NCI-H774 (cell line): Measurements from ENCODE around the gene ETS1.

ENCODE experiments used
- DNase-seq: peaks from one replicate; lab custom pipeline; 2025; lab: John Stamatoyannopoulos, UW

The ETS1 gene

GRCh38 chr11:128587415-128587814, at the start of gene ETS1:
TSS of gene ETS1 (minus strand) at chr11:128587558. CDS start at chr11:128573130, 14,428 bp downstream.
- no peak for DNase-seq

GRCh38 chr11:128634395-128634794, 47.0 kb upstream of the ETS1 start:
- no peak for DNase-seq

DNA sequence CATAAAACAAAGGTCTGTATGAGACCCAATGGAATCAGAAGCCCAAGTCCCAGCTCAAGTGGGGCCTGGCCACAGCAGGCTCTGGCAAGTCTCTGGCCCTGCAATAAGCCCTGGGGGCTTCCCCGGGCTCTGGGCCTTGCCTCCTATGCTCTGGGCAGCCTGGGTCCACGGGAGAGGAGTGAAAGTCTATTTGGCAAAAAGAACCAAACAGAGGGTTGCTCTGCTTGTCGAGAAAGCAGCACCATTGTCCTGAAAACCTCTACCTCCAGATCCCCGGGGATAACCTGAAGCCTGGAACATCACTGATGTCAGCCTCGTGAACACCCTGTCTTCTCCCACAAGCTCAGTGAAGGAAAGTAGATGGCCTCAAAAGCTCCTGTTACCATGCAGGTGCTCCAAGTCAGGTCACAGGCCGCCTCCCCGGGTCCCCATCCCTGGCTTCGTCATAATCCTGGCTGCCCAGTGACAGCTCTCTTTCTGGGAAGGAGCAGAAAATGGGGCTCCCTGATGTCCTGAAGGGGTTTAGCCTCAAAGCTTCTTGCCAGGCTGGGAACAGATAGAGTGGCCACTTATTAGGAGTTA, 46.1 kb upstream of the ETS1 start:
- DNase-seq, result no peak

DNA sequence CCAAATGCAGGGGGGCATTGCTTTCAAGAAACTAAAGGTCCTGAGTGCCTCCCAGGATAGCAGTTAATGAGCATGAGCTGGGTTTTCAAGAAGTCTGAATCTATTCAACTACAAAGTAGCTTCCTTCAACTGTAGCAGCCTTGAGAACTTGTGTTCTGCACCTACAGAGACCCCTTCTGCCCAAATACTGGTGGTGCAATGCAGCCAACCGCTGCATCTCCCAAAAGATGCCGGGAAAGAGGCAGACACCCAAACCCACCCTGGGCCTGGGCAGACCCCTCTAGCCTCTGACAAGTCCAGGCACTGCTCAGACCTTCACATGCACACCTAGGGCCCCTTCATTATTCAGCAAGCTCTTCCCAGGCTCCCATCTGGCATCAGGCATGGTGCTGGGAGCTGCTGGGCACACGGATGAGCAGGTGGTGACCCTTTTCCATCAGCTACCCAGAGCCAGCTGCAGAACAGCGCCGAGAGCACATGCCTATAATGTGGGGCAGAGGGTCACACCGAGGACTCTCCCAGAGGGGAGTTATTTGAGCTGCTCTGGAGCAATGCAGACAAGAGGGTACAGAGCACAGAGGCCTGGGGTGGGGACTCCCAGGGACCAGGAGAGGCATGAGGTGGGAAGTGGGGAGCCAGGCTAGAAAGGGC, 44.9 kb upstream of the ETS1 start:
- no peak for DNase-seq

- peak; percentile 82 for DNase-seq
Measured at GRCh38 chr11:128630367-128631230, 43.2 kb upstream of the ETS1 start.

DNA sequence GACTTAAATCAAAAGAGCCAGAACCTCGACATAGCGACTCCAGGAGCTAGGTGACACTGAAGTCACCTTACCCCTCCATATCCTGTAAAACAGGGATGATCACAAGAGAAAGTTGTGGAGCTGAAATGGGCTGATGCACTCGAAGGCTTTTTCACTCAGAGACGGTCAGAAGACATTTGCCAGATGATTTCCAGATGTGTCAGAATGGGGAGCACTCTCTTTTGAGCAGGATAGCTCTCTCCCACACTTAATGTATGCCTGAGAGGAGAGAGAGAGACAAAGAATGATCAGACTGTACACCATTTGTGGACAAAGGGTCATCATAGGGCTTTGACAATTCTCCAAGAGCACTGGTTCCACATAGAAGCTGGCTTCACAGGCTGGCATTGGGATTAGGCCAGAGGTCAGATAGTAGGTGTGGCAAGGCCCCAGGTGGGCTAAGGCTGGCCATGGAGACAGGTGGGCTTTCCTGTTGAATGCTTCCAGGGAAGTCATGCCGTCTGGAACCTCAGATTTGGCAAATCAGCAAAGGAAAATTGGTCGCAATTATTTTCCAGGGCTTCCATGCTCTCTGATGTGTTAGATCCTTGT, 42.3 kb upstream of the ETS1 start:
- no peak for DNase-seq

- DNase-seq, result no peak
Measured at GRCh38 chr11:128628686-128629085, 41.3 kb upstream of the ETS1 start.

DNA sequence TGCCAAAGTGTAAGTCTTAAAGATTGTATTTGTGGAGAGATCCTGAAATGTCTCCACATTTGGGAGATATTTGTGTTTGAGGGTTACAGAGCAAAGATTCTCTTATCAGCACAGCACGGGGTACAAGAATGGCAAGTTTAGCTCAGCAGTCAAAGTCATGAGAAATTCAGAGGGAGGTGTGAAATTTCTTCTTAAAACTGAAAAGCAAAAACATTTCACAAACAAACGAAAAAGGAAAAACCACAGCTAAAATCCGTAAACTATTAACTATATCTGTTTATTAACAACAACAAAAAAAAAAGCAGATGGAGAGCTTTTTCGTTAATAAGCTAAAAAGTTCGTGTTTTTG, 40.9 kb upstream of the ETS1 start:
- no peak for DNase-seq

- no peak for DNase-seq
Measured at GRCh38 chr11:128627666-128628324, 40.4 kb upstream of the ETS1 start.

- no peak for DNase-seq
Measured at GRCh38 chr11:128626913-128627665, 39.7 kb upstream of the ETS1 start.

DNA sequence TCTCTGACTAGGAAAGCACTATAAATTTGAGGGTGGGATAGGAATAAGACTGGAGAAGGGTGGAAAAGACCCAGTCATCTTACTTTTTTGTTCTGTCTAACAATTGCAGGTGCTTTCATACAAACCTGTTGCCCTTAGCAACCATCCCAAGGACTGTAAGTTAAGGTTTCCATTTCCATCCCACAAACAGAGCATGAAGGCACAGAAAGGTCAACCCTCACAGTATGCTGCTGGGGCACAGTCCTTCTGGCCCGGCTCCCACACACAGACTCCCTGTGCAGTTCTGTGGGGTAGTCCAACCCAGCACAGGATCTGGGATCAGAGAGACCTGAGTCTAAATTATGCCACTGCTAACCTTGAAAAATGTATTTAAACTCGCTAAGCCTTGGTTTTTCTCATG, 38.4 kb upstream of the ETS1 start:
- DNase-seq, result no peak

DNA sequence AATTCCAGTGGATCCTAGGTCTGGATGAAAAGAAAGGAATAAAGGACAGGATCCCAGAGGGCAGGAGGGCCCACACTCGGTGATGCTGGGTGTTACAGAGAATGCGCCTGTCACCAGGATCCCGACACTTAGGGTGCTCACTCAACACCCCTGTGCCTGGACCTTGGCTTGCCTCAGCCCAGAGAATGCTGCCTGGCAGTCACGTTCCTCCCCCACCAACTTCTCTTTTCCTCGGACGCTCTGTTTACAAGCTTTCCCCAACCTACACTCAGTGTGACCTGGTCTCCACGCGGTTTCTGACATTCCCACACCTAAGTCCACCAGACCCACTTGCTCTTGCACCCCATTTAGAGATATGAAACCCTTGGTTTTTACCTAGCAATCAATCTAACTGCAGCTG, 38.0 kb upstream of the ETS1 start:
- DNase-seq, result no peak

DNA sequence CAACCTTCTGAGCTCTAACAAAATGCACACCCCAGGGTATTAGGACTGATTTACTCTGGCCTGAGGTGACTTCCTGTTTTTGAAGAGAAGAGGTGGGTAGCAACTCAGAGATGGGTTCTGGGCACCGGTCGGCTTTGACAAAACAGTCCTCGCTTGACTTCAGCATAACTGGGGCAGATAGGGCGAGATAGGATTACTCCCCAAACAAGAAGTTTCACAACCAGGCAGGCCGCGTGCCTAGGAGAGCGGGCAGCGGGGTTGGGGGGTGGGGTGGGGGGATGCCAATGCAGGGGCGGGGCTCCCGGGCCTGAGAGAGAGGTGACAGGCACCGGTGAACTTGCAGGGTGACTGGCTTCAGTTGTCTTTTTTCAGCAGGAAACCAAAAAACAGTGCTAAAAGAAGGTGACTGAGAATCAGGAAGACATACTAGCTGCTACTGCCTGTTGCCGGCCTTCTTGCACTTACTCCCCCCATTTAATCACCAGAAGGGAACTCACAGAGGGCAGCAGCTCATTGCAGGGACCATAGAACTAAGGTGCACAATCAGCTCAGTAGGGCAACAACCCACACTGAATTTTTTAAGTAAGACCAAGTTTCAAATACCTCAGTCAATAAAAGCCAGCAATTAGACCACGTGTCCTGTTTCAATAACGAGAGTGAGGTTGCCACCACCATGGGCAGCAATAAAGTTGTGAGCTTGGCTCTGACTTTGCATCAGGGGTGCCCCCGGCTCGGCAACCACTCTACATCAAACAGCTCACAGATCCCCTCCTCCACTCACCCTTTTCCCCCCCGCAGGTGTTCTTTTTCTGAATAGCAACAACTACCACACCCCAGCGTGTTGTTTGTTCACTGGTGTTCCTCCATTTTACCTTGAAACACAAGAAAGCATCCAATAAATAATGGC, 37.2 kb upstream of the ETS1 start:
- no peak for DNase-seq

DNA sequence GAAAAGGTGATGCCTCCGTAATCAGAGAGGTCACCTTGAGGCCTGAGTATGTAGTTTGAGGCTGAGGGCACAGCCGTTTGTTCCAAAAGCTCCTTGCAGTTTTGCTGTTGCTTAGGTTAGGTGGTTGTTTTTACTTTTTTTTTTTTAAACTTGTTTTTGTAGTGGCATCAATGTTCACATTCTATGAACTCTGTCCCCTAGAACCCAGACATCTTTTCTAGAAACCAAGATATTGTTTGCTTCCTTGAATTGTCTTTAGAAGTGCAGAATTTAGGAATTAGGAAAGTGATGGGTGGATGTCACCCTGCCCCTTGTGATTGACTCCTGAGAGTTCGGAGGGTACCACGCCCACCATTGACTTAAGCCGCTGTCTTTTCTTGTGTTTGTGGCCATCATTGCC, 35.7 kb upstream of the ETS1 start:
- DNase-seq, result no peak

GRCh38 chr11:128621601-128622501, 34.5 kb upstream of the ETS1 start:
- DNase-seq, result no peak

DNA sequence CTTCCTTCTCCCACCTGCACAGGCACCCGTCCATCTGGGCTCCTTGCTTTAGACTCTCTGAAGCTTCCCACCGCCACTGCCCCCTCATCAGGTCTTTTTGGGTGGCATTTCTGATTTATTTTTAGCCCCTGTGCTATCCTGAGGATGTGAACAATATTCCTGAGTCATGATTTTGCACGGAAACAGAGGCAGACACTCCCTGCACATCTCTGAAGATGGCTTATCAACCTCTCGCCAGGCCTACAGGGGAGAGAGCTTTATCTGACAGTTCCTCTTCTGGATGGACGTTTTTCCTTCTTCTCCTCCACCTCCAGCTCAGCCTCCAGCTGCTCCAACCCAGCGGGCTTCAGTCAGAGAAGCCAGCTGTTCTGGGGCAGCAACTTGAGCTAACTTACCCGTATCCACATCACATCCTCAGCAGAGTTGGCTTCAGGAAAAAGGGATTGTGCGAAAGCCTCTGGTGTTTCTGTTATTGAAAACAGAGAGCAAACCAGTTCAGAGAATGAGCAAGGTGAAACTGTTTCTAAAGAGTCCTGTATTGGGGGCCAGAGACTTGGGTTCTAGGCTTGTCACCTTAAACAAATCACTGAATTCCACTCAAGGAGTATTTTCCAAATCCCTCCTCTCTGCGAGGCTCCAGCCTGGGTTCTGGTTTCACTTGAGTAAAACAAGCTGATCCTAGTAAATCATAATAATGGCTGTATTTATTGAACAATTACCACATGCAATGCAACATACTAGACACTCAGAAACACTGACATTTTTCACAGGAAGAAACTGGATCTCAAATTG, 33.1 kb upstream of the ETS1 start:
- no peak for DNase-seq

- no peak for DNase-seq
Measured at GRCh38 chr11:128619540-128620308, 32.4 kb upstream of the ETS1 start.

- DNase-seq, result no peak
Measured at GRCh38 chr11:128619007-128619406, 31.6 kb upstream of the ETS1 start.
